Bone marrow (tissue), 2 donors: ENCODE results near the gene ZNF594.
"Not testable (repeated sequence)": the region's sequence is repeated elsewhere in the genome, so short reads cannot be mapped to it uniquely, and the experiment has no call there.

Source experiments
- DNase-seq, 2 donors: peaks; one replicate each; lab custom pipeline; 2025; lab: John Stamatoyannopoulos, UW

Gene ZNF594

DNA sequence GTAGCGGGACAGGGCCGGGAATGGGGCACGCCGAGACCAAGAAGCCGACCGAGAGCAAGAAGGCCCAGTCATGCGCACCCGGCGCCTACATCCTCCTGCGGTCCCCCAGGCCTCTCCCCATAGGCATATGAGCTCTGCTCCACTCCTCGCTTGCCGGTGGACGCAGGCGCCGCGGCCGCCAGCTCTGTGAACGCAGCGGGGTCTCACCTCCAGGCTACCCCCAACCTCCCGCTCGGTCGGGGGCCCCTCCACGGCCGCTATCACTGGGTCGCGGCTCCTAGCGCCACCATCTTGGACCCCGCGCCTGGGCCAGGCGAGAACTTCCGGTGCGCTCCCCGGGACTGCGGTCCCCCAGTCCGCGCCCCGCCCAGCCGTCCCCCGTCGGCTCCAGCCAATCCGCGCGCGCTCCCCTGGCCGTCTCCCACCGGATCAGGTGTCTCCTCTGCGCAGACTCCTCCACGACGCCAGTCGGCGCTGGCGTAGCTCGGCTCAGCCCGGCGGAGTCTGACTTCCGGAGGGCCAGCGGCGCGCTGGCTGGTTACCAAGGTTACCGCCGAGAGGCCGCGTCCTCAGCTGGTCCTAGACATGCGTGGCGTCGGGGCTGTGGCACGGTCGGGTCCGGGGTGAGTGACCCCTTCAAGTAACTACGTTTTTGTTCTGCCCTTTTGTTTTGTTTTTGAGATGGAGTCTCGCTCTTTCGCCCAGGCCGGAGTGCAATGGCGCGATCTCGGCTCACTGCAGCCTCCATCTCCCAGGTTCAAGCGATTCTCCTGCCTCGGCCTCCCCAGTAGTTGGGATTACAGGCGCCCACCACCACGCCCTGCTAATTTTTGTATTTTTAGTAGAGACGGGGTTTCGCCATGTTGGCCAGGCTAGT is at the start of gene ZNF594:
ZNF594 (minus strand) TSS at position 328 of the 877 bp plus-strand sequence. CDS start 7,612 bp downstream, outside the sequence.
- peak; percentile 45 to 88 for DNase-seq

DNA sequence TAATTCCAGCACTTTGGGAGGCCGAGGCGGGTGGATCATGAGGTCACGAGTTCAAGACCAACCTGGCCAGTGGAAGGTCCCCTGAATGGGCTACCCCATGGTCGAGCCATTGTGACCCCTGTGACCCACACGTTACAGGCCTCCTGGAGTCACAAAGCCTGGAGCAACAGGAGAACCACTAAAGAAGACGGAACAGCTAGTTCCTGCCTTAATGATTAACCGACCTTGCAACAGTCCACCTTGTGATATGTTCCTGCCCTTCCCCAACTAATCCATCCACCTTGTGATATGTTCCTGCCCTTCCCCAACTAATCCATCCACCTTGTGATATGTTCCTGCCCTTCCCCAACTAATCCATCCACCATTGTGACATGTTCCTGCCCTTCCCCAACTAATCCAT is 48.1 kb upstream of the ZNF594 start:
- not testable (repeated sequence) for DNase-seq

DNA sequence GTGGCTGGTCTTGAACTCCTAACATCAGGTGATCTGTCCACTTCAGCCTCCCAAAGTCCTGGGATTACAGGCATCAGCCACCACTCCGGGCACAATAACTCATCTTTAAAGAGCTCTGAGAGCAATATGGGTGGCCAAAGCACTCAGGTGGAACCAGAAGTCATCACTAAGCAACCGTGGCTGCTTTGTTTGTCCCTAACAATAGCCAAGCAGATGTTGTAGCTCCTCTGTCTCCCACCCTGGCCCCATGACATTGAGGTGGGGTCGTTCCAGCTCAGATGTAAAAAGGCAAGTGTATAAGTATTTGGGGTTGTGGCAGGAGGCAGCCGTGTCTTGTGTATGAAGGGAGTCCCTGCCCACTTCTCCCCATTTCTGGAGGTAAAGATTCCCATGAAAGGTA is 46.7 kb upstream of the ZNF594 start:
- DNase-seq: no peak

DNA sequence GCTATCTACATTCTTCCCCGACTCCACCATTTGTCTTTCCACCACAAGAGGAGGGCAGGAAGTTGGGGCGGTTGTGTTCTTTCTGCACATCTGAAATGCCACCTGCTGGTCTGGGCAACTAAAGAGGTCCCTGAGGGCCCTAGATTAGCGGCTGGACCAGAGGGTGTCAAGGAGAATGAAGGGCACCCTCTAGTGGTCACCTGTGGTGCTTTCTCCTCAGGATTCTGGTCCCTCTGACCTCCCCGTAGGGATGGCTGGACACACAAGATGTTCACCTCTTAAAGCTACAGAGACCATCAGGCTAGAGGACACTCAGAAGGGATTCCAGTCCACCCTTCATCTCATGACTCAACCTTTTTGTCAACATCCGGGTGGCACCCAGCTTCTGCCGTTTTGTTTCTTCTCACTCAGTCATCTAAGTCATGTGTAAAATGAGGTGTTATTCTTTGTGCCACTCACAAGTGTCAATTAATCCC is 45.9 kb upstream of the ZNF594 start:
- DNase-seq: peak; percentile 16 to 23

DNA sequence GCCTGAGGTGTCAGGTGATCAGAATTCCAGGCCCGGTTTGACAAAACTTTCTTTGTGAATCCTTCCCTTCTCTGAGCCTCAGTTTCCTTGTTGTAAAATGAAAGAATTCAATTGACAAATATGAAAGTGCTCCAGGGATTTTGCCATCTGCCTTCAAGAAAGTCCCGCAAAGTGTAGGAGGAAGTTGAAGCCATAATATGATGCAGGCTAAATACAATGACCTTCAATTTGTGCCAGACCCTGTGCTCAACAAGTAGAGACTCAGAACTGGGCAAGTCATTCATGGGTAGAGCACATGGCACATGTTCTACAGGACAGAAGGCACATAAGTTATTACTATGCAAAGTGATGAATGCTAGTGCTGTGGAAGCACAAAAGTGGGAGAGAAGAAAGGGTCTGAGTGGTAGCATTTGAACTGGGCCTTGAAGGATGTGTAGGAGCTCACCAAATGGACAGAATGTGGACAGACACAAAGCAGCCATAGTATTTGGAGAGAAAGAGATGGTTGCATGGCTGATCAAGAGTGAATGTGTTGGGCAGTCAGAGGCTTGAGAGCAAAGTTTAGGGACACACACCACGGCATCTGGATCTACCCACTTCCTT is 45.4 kb upstream of the ZNF594 start:
- no peak for DNase-seq

DNA sequence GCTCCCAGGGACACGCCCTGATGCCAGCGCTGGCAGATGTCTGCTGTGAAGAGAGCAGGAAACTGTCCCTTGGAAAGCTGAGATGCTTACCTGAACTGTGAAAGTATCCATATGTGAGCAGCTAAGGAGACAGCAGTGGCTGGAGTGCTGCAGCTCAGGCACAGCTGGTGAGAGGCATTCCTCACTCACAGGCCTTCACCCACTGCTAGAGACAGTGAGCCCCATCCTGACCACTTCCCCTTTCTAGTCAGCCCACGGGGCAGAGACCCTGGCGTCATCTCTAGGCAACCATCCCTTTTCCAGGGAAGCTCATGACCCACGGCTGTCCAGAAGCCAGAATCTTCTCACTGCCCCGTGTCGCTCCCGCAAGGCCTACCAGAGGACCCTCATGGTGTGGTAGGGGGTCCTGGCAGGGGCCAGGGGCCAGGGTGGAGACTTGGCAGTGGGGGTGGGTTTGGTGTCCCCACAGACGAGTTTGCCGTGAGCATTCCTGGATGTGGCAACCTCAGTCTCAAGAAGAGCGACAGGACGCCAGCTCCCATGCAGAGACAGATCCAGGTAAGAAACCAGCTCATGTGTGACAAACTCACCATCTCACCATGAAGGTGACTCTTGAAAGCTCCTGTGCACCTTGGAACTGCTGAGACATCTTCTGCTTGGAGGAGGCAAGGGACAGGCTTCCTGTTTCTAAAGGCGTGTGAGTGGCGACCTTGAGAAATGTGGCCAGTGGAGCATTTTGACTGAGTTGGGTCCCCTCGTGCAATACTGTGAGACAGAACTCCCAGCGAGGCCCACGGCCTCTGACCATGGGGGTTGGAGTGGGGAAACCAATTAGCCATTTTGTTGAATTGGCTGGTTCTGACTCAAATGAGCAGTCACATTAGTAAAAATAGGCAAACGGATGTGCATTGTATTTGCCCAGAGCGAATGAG is 43.2 kb upstream of the ZNF594 start, which contains the start of gene SCIMP:
SCIMP (minus strand) TSS at position 216 of the 932 bp plus-strand sequence; CDS start at position 111, 105 bp downstream.
- DNase-seq: peak; percentile 3 to 14

GRCh38 chr17:5233492-5233891 is 41.8 kb upstream of the ZNF594 start:
- DNase-seq: not testable (repeated sequence)

- no peak for DNase-seq
These were observed 35.5 kb upstream of the ZNF594 start for GRCh38 chr17:5226940-5227878.

GRCh38 chr17:5225668-5226457 is 34.2 kb upstream of the ZNF594 start:
- no peak for DNase-seq

- DNase-seq: not testable (repeated sequence)
These were observed 30.2 kb upstream of the ZNF594 start for GRCh38 chr17:5221912-5222311.

DNA sequence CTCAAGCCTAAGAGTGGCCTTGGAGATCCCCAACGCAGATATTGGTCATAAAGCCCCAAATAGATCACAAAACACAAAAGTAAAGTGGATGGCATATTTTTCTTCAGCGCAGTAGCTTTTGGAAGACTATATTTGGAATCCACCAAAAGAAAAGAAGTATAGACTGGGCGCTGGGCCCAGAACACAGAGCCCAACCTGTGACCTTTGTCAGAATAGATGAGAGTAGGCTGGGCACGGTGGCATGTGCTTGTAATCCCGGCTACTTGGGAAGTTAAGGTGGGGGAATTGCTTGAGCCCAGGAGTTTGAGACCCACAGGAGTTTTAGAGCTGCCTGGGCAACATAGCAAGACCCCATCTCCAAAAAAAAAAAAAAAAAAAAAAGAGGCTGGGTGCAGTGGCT is 28.4 kb upstream of the ZNF594 start:
- DNase-seq: no peak

DNA sequence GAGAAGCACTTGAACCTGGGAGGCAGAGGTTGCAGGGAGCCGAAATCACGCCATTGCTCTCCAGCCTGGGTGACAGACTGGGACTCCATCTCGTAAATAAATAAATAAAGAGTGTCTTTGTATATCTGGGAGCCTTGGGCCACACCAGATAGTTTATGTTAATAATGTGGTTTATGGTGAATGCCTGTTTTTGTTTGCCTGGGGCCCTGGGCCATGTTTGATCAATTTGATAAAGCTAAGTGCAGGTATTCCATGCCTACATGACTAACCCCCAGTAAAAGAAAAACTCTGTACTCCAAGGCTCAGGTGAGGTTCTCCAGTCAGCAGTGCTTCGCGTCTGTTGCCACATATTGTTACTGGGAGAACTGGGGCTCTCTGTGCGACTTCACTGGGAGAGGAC is 27.9 kb upstream of the ZNF594 start:
- no peak for DNase-seq

- not testable (repeated sequence) for DNase-seq
These were observed 25.9 kb upstream of the ZNF594 start for GRCh38 chr17:5217562-5217961.

- DNase-seq: no peak
These were observed 19.8 kb upstream of the ZNF594 start for GRCh38 chr17:5211458-5211857.

GRCh38 chr17:5210614-5211252 is 19.1 kb upstream of the ZNF594 start:
- no peak for DNase-seq

- no peak for DNase-seq
These were observed 18.4 kb upstream of the ZNF594 start for GRCh38 chr17:5210091-5210490.

GRCh38 chr17:5209396-5209795 is 17.7 kb upstream of the ZNF594 start:
- no peak for DNase-seq

DNA sequence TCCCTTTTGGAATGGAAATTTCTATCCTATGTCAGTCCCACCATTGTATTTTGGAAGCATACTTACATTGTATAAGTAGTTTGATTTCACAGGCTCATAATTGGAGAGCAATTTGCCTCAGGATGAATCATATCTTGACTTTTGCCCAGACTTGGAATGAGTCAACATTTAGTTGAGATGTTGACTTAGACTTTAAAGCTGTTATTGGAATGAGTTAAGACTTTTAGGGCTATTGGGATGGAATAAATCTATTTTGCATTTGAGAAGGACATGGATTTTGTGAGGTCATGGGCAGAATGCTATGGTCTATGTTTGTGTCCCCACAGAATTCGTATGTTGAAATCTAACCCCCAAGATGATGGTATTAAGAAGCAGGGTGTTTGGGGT is 12.2 kb upstream of the ZNF594 start:
- no peak for DNase-seq

DNA sequence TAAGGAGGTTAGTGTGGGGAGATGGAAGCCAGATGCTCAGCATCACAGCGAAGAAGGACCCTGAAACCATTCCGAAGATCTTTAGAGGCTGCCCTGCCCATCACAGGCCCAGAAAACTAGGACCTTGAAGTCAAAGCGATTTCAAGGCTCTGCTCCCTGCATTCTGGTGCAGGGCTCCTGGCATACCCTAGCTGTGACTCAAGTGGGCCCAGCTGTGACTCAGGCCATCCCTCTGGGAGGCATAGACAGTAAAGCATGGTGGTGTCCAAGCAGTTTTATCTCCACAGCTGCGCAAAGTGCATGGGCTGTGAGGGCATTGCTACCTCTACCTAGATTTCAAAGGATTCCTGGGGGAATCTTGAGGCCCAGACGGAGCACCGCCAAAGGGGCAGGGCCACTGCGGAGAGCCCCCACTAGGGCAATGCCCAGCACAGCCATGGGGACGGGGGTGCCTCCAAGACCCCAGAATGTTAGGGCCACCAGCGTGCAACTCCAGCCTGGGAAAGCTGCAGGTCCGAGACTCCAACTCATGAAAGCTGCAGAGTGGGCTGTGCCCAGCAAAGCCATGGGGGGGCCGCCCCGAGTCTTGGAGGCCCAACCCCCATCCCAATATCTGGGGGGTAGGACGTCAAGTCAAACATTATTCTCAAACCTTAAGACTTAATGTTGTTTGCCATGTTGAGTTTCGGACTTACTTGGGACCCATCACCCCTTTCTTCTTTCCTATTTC is 11.7 kb upstream of the ZNF594 start:
- no peak for DNase-seq
